Measurements from ENCODE around the gene SEMA4B. TPM values are rescaled to one million over a fixed set of nuclear protein-coding genes. Genes with fewer than 3 reads are reported as not detected.

SEMA4B gene
- total RNA-seq, 1 experiment from 2014 or later, result 50.2 TPM

DNA sequence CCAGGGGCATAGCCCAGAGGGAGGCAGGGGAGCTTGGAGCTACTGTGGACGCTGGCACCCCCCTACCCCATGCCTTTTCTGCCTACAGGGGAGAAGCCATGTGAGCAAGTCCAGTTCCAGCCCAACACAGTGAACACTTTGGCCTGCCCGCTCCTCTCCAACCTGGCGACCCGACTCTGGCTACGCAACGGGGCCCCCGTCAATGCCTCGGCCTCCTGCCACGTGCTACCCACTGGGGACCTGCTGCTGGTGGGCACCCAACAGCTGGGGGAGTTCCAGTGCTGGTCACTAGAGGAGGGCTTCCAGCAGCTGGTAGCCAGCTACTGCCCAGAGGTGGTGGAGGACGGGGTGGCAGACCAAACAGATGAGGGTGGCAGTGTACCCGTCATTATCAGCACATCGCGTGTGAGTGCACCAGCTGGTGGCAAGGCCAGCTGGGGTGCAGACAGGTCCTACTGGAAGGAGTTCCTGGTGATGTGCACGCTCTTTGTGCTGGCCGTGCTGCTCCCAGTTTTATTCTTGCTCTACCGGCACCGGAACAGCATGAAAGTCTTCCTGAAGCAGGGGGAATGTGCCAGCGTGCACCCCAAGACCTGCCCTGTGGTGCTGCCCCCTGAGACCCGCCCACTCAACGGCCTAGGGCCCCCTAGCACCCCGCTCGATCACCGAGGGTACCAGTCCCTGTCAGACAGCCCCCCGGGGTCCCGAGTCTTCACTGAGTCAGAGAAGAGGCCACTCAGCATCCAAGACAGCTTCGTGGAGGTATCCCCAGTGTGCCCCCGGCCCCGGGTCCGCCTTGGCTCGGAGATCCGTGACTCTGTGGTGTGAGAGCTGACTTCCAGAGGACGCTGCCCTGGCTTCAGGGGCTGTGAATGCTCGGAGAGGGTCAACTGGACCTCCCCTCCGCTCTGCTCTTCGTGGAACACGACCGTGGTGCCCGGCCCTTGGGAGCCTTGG lies 27.0 kb downstream of the SEMA4B start (continued):
- TF ChIP-seq, protein P1, sequence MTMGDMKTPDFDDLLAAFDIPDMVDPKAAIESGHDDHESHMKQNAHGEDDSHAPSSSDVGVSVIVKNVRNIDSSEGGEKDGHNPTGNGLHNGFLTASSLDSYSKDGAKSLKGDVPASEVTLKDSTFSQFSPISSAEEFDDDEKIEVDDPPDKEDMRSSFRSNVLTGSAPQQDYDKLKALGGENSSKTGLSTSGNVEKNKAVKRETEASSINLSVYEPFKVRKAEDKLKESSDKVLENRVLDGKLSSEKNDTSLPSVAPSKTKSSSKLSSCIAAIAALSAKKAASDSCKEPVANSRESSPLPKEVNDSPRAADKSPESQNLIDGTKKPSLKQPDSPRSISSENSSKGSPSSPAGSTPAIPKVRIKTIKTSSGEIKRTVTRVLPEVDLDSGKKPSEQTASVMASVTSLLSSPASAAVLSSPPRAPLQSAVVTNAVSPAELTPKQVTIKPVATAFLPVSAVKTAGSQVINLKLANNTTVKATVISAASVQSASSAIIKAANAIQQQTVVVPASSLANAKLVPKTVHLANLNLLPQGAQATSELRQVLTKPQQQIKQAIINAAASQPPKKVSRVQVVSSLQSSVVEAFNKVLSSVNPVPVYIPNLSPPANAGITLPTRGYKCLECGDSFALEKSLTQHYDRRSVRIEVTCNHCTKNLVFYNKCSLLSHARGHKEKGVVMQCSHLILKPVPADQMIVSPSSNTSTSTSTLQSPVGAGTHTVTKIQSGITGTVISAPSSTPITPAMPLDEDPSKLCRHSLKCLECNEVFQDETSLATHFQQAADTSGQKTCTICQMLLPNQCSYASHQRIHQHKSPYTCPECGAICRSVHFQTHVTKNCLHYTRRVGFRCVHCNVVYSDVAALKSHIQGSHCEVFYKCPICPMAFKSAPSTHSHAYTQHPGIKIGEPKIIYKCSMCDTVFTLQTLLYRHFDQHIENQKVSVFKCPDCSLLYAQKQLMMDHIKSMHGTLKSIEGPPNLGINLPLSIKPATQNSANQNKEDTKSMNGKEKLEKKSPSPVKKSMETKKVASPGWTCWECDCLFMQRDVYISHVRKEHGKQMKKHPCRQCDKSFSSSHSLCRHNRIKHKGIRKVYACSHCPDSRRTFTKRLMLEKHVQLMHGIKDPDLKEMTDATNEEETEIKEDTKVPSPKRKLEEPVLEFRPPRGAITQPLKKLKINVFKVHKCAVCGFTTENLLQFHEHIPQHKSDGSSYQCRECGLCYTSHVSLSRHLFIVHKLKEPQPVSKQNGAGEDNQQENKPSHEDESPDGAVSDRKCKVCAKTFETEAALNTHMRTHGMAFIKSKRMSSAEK (CRISPR knock-in tag; IDR thresholded peaks at IDR 0.05; ENCODE audit: borderline replicate concordance), result no peak

DNA sequence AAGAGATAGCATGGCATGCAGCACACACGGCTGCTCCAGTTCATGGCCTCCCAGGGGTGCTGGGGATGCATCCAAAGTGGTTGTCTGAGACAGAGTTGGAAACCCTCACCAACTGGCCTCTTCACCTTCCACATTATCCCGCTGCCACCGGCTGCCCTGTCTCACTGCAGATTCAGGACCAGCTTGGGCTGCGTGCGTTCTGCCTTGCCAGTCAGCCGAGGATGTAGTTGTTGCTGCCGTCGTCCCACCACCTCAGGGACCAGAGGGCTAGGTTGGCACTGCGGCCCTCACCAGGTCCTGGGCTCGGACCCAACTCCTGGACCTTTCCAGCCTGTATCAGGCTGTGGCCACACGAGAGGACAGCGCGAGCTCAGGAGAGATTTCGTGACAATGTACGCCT lies 27.8 kb downstream of the SEMA4B start:
- H3K9me3 Mint-ChIP-seq, result no peaks in the 10 kb centered on the region
- H3K27ac Mint-ChIP-seq, result no peak overlapping the region
- no peak for ATAC-seq
- TF ChIP-seq, protein P2, sequence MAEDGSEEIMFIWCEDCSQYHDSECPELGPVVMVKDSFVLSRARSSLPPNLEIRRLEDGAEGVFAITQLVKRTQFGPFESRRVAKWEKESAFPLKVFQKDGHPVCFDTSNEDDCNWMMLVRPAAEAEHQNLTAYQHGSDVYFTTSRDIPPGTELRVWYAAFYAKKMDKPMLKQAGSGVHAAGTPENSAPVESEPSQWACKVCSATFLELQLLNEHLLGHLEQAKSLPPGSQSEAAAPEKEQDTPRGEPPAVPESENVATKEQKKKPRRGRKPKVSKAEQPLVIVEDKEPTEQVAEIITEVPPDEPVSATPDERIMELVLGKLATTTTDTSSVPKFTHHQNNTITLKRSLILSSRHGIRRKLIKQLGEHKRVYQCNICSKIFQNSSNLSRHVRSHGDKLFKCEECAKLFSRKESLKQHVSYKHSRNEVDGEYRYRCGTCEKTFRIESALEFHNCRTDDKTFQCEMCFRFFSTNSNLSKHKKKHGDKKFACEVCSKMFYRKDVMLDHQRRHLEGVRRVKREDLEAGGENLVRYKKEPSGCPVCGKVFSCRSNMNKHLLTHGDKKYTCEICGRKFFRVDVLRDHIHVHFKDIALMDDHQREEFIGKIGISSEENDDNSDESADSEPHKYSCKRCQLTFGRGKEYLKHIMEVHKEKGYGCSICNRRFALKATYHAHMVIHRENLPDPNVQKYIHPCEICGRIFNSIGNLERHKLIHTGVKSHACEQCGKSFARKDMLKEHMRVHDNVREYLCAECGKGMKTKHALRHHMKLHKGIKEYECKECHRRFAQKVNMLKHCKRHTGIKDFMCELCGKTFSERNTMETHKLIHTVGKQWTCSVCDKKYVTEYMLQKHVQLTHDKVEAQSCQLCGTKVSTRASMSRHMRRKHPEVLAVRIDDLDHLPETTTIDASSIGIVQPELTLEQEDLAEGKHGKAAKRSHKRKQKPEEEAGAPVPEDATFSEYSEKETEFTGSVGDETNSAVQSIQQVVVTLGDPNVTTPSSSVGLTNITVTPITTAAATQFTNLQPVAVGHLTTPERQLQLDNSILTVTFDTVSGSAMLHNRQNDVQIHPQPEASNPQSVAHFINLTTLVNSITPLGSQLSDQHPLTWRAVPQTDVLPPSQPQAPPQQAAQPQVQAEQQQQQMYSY (CRISPR knock-in tag; IDR thresholded peaks at IDR 0.05), result no peak
- TF ChIP-seq, protein P3, sequence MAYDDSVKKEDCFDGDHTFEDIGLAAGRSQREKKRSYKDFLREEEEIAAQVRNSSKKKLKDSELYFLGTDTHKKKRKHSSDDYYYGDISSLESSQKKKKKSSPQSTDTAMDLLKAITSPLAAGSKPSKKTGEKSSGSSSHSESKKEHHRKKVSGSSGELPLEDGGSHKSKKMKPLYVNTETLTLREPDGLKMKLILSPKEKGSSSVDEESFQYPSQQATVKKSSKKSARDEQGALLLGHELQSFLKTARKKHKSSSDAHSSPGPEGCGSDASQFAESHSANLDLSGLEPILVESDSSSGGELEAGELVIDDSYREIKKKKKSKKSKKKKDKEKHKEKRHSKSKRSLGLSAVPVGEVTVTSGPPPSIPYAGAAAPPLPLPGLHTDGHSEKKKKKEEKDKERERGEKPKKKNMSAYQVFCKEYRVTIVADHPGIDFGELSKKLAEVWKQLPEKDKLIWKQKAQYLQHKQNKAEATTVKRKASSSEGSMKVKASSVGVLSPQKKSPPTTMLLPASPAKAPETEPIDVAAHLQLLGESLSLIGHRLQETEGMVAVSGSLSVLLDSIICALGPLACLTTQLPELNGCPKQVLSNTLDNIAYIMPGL (CRISPR knock-in tag; IDR thresholded peaks at IDR 0.05), result no peak
- TF ChIP-seq SP1 (CRISPR knock-in tag; conservative IDR thresholded peaks at IDR 0.05) (no peak), NR2C2 (CRISPR knock-in tag; IDR thresholded peaks at IDR 0.05) (no peak), NFATC4 (CRISPR knock-in tag; IDR thresholded peaks at IDR 0.05) (no peak), ATF1 (CRISPR knock-in tag; IDR thresholded peaks at IDR 0.05) (no peak), ZNF121 (CRISPR knock-in tag; IDR thresholded peaks at IDR 0.05) (no peak), ZBTB21 (CRISPR knock-in tag; IDR thresholded peaks at IDR 0.05; ENCODE audit: borderline replicate concordance) (no peak), EMX1 (CRISPR knock-in tag; IDR thresholded peaks at IDR 0.05) (no peak), FOXJ3 (CRISPR knock-in tag; IDR thresholded peaks at IDR 0.05; ENCODE audit: borderline replicate concordance) (no peak), GRHL2 (CRISPR knock-in tag; IDR thresholded peaks at IDR 0.05; ENCODE audit: insufficient replicate concordance, severe bottlenecking) (no peak), RELA (CRISPR knock-in tag; IDR thresholded peaks at IDR 0.05; ENCODE audit: borderline replicate concordance) (no peak)
- TF ChIP-seq, protein P4, sequence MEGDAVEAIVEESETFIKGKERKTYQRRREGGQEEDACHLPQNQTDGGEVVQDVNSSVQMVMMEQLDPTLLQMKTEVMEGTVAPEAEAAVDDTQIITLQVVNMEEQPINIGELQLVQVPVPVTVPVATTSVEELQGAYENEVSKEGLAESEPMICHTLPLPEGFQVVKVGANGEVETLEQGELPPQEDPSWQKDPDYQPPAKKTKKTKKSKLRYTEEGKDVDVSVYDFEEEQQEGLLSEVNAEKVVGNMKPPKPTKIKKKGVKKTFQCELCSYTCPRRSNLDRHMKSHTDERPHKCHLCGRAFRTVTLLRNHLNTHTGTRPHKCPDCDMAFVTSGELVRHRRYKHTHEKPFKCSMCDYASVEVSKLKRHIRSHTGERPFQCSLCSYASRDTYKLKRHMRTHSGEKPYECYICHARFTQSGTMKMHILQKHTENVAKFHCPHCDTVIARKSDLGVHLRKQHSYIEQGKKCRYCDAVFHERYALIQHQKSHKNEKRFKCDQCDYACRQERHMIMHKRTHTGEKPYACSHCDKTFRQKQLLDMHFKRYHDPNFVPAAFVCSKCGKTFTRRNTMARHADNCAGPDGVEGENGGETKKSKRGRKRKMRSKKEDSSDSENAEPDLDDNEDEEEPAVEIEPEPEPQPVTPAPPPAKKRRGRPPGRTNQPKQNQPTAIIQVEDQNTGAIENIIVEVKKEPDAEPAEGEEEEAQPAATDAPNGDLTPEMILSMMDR (IDR thresholded peaks at IDR 0.05), result no peak
- TF ChIP-seq, protein P5, sequence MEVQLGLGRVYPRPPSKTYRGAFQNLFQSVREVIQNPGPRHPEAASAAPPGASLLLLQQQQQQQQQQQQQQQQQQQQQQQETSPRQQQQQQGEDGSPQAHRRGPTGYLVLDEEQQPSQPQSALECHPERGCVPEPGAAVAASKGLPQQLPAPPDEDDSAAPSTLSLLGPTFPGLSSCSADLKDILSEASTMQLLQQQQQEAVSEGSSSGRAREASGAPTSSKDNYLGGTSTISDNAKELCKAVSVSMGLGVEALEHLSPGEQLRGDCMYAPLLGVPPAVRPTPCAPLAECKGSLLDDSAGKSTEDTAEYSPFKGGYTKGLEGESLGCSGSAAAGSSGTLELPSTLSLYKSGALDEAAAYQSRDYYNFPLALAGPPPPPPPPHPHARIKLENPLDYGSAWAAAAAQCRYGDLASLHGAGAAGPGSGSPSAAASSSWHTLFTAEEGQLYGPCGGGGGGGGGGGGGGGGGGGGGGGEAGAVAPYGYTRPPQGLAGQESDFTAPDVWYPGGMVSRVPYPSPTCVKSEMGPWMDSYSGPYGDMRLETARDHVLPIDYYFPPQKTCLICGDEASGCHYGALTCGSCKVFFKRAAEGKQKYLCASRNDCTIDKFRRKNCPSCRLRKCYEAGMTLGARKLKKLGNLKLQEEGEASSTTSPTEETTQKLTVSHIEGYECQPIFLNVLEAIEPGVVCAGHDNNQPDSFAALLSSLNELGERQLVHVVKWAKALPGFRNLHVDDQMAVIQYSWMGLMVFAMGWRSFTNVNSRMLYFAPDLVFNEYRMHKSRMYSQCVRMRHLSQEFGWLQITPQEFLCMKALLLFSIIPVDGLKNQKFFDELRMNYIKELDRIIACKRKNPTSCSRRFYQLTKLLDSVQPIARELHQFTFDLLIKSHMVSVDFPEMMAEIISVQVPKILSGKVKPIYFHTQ (CRISPR knock-in tag; IDR thresholded peaks at IDR 0.05), result no peak
- TF ChIP-seq, protein P6, sequence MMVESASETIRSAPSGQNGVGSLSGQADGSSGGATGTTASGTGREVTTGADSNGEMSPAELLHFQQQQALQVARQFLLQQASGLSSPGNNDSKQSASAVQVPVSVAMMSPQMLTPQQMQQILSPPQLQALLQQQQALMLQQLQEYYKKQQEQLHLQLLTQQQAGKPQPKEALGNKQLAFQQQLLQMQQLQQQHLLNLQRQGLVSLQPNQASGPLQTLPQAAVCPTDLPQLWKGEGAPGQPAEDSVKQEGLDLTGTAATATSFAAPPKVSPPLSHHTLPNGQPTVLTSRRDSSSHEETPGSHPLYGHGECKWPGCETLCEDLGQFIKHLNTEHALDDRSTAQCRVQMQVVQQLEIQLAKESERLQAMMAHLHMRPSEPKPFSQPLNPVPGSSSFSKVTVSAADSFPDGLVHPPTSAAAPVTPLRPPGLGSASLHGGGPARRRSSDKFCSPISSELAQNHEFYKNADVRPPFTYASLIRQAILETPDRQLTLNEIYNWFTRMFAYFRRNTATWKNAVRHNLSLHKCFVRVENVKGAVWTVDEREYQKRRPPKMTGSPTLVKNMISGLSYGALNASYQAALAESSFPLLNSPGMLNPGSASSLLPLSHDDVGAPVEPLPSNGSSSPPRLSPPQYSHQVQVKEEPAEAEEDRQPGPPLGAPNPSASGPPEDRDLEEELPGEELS (CRISPR knock-in tag; IDR thresholded peaks at IDR 0.05), result no peak
- TF ChIP-seq, protein P7, sequence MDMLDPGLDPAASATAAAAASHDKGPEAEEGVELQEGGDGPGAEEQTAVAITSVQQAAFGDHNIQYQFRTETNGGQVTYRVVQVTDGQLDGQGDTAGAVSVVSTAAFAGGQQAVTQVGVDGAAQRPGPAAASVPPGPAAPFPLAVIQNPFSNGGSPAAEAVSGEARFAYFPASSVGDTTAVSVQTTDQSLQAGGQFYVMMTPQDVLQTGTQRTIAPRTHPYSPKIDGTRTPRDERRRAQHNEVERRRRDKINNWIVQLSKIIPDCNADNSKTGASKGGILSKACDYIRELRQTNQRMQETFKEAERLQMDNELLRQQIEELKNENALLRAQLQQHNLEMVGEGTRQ (CRISPR knock-in tag; IDR thresholded peaks at IDR 0.05), result no peak
- POLR2A ChIA-PET, result no interaction called here
- DNase-seq (ENCODE audit: low spot score), result no peak
- no peaks in the 10 kb centered on the region for H3K27me3 Mint-ChIP-seq (ENCODE audit: low read depth)
- peaks cover 7% of the 10 kb centered on the region for H3K4me1 Mint-ChIP-seq
- H3K36me3 Mint-ChIP-seq, result peaks cover 35% of the 10 kb centered on the region
- CTCF ChIA-PET, result interaction anchor here (0.6 kb wide), 1 partner anchor 153 kb away, joined by 5 read pairs; no protein-coding TSS in a partner anchor
- no peak overlapping the region for H3K4me3 Mint-ChIP-seq

Data from WTC11 (cell line).